Osteoblast (primary cell): ENCODE results near the gene RBPJL. TPM values are rescaled to one million over a fixed set of nuclear protein-coding genes. Genes with fewer than 3 reads are reported as not detected.

Source experiments
- DNase-seq: peaks from one replicate; pipeline ENCODE4 v3.0.0; 2011; ENCODE audit warnings: low spot score, mixed read lengths; ENCODE audit not compliant: insufficient read length; ENCODE audit errors: missing footprints
- H2AFZ ChIP-seq: 2 replicates; pipeline ENCODE4 v1.6.0; 2011; ENCODE audit warnings: mild to moderate bottlenecking, low read length
- H3K27ac ChIP-seq: 2 replicates; pipeline ENCODE4 v1.5.1; 2011; ENCODE audit warnings: mild to moderate bottlenecking, low read depth, low read length, moderate library complexity
- H3K27me3 ChIP-seq: 2 replicates; pipeline ENCODE4 v1.6.0; 2012; ENCODE audit warnings: mild to moderate bottlenecking, control low read depth, inconsistent platforms, low read length, moderate library complexity; ENCODE audit not compliant: insufficient read depth
- H3K36me3 ChIP-seq: 2 replicates; pipeline ENCODE4 v1.5.1; 2011; ENCODE audit warnings: mild to moderate bottlenecking, low read length, control low read depth, moderate library complexity; ENCODE audit not compliant: insufficient read depth
- H3K4me1 ChIP-seq: 2 replicates; pipeline ENCODE4 v1.5.1; 2011; ENCODE audit warnings: mild to moderate bottlenecking, low read length, control low read depth, moderate library complexity; ENCODE audit not compliant: insufficient read depth
- H3K4me2 ChIP-seq: 2 replicates; pipeline ENCODE4 v1.6.0; 2011; ENCODE audit warnings: mild to moderate bottlenecking, low read length; ENCODE audit not compliant: insufficient read depth
- H3K4me3 ChIP-seq: fragments of 200-600 bp; sonication (generic); 3 replicates; pipeline ENCODE4 v1.5.1; 2012; ENCODE audit warnings: mild to moderate bottlenecking, low read length, inconsistent platforms; ENCODE audit not compliant: insufficient read depth
- H3K79me2 ChIP-seq: 2 replicates; pipeline ENCODE4 v1.6.0; 2012; ENCODE audit warnings: mild to moderate bottlenecking, low read length, control low read depth, inconsistent platforms; ENCODE audit not compliant: insufficient read depth
- H3K9me3 ChIP-seq: 2 replicates; pipeline ENCODE4 v1.5.1; 2011; ENCODE audit warnings: low read depth, low read length, control low read depth
- H4K20me1 ChIP-seq: 2 replicates; pipeline ENCODE4 v1.6.0; 2012; ENCODE audit warnings: mild to moderate bottlenecking, low read length, control low read depth; ENCODE audit not compliant: insufficient read depth
- CTCF ChIP-seq: IDR thresholded peaks from 2 replicates; pipeline ENCODE4 v1.5.1; 2011; ENCODE audit warnings: mild to moderate bottlenecking, low read depth, low read length, moderate library complexity; ENCODE audit errors: extremely low read depth
- total RNA-seq: library from RNA; depleted of rRNA; stranded (reverse); fragments of >200 nt; gene quantifications from 2 replicates; pipeline ENCODE4 v1.2.3, GENCODE V29; 2012

Gene RBPJL
- total RNA-seq, 1 donor: not detected

GRCh38 chr20:45338121-45339030 lies 31.7 kb downstream of the RBPJL start:
- H3K27ac ChIP-seq: peak overlapping the region; percentile 100
- peak overlapping the region; percentile 69 for H3K4me2 ChIP-seq
- H3K36me3 ChIP-seq: peaks cover 63% of the 10 kb centered on the region
- peaks cover 26% of the 10 kb centered on the region for H4K20me1 ChIP-seq
- no peak for DNase-seq
- TF ChIP-seq CTCF: no peak
- no peak overlapping the region for H3K4me3 ChIP-seq
- H2AFZ ChIP-seq: no peak overlapping the region
- H3K79me2 ChIP-seq: peaks cover 81% of the 10 kb centered on the region
- peaks cover 74% of the 10 kb centered on the region for H3K4me1 ChIP-seq
- no peaks in the 10 kb centered on the region for H3K27me3 ChIP-seq
- H3K9me3 ChIP-seq: no peaks in the 10 kb centered on the region

- H3K27ac ChIP-seq: peak overlapping the region; percentile 100
Observed at GRCh38 chr20:45339084-45339483, 32.4 kb downstream of the RBPJL start.

GRCh38 chr20:45339799-45340198 lies 33.2 kb downstream of the RBPJL start:
- Histone ChIP-seq H3K79me2 (peaks cover 89% of the 10 kb centered on the region), H4K20me1 (peaks cover 35% of the 10 kb centered on the region), H2AFZ (no peak overlapping the region), H3K9me3 (no peaks in the 10 kb centered on the region), H3K4me1 (peaks cover 88% of the 10 kb centered on the region), H3K27ac (peak overlapping the region; percentile 100), H3K4me3 (no peak overlapping the region), H3K36me3 (peaks cover 61% of the 10 kb centered on the region), H3K4me2 (no peak overlapping the region), H3K27me3 (no peaks in the 10 kb centered on the region)
- DNase-seq: no peak
- no peak for TF ChIP-seq CTCF

More at GRCh38 chr20:45339084-45339483, 32.4 kb downstream of the RBPJL start:
- H2AFZ ChIP-seq: no peak overlapping the region
- H3K79me2 ChIP-seq: peaks cover 86% of the 10 kb centered on the region
- no peaks in the 10 kb centered on the region for H3K9me3 ChIP-seq
- H4K20me1 ChIP-seq: peaks cover 29% of the 10 kb centered on the region
- no peak overlapping the region for H3K4me3 ChIP-seq
- no peak for TF ChIP-seq CTCF
- H3K27me3 ChIP-seq: no peaks in the 10 kb centered on the region
- H3K4me2 ChIP-seq: peak overlapping the region; percentile 69
- DNase-seq: no peak
- peaks cover 64% of the 10 kb centered on the region for H3K36me3 ChIP-seq
- H3K4me1 ChIP-seq: peaks cover 81% of the 10 kb centered on the region

GRCh38 chr20:45340236-45340847 lies 33.7 kb downstream of the RBPJL start:
- Histone ChIP-seq H2AFZ (no peak overlapping the region), H3K4me1 (peaks cover 94% of the 10 kb centered on the region), H3K27ac (peak overlapping the region; percentile 100), H3K4me2 (no peak overlapping the region), H3K36me3 (peaks cover 59% of the 10 kb centered on the region), H3K79me2 (peaks cover 89% of the 10 kb centered on the region), H3K9me3 (no peaks in the 10 kb centered on the region), H4K20me1 (peaks cover 38% of the 10 kb centered on the region), H3K4me3 (no peak overlapping the region), H3K27me3 (no peaks in the 10 kb centered on the region)
- DNase-seq: no peak
- TF ChIP-seq CTCF: no peak
